GM18499 (cell line): ENCODE data around the gene PANK4.
"Not testable (repeated sequence)": the region's sequence is repeated elsewhere in the genome, so short reads cannot be mapped to it uniquely, and the experiment has no call there.

Source experiments
- ATAC-seq: cut with Tn5 transposase; IDR thresholded peaks from one replicate; pipeline ENCODE4 v1.9.1; 2021; ENCODE audit warnings: moderate number of reproducible peaks; ENCODE audit not compliant: insufficient read depth, unreplicated experiment

PANK4 gene

GRCh38 chr1:2469103-2469940 lies 57.1 kb downstream of the PANK4 start:
- ATAC-seq: no peak

DNA sequence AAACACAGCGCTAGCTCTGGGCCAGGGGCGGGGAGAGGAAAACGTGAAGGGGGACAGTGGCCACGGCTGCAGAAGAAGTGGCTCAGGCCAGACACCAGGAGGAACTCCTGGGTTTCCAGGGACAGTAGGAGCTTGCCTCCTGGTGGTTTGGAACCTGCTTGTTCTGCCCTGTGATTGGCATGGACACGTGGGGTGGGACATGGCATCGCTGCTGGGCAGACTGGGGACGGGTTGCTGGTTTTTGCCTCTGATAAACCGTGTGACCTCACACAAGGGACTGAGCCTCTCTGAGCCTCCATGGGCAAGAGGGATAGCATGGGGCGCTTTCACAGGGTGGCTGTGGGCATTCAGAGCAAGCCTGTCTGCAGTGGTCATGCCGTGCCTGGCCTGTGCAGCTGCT lies 57.9 kb downstream of the PANK4 start:
- ATAC-seq: no peak

DNA sequence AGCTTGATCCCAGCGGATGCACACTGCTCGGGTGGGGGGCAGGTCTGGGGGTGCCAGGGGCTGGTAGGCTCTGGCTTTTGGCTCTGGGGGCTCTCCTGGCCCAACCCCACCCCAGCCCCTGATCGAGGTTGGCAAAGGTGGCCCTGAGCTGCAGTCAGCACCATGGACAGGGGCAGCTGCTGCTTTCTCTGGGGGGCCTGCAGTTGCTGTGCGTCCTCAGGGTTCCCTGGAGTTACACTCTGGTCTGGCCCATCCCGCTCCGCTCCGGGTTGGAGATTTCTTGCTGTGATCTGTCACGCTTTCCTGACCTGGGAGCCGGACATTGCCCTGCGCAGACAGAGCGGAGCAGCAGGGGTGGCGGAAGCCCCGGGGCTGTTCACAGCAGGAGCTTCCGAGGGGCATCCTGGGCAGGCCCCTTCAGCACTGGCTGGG lies 58.3 kb downstream of the PANK4 start:
- no peak for ATAC-seq

DNA sequence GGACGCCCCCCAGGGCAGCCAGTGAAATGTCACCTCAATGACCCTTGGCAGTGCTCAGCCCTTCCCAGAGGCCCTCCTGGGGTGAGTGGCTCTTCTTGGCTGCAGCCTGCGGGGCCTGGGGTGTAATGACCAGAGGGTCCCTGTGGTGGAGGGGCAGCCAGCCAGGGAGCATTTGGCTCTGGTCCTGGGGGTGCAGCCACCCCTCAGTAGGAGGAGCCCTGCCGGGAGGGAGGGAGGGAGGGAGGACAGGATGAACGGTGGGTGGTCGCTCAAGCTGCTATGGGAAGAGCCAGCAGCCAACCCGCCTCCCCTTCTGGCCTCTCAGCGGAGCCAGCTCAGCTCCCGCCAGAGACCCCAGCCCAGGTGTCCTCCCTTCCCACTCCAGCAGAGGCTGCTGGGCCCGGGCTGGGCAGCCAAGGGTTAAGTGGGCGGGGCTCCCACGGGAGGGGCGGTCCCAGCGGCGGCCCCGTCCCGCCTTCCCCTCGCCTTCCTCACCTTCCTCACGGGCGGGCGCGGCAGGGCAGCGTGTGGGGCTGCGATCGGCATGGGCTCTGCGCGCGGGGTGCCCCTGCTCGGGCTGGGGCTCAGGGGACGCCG lies 59.3 kb downstream of the PANK4 start:
- no peak for ATAC-seq

DNA sequence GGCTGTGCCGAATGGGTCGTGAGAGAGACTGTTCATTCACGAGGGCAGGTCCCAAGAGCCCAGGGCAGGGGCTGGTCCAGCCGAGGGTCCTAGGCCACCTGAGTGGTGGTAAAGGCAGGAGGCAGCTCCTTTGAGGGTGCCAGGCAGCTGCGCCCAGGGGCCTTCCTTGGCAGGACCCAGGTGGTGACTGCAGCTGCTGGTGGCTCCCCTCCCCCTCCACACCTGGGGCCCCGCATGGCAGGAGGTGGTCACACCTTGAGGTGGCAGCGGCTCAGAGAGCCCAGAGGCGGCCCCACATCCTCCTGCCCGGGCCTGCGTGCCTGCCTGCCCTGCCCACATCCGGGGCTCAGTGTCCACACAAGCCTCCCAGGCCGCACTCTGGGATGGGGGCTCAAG lies 60.1 kb downstream of the PANK4 start:
- ATAC-seq: no peak

GRCh38 chr1:2465371-2466269 lies 60.8 kb downstream of the PANK4 start:
- ATAC-seq: no peak

- no peak for ATAC-seq
Observed at GRCh38 chr1:2463396-2463795, 63.0 kb downstream of the PANK4 start.

- ATAC-seq: no peak
Observed at GRCh38 chr1:2462819-2463218, 63.6 kb downstream of the PANK4 start.

DNA sequence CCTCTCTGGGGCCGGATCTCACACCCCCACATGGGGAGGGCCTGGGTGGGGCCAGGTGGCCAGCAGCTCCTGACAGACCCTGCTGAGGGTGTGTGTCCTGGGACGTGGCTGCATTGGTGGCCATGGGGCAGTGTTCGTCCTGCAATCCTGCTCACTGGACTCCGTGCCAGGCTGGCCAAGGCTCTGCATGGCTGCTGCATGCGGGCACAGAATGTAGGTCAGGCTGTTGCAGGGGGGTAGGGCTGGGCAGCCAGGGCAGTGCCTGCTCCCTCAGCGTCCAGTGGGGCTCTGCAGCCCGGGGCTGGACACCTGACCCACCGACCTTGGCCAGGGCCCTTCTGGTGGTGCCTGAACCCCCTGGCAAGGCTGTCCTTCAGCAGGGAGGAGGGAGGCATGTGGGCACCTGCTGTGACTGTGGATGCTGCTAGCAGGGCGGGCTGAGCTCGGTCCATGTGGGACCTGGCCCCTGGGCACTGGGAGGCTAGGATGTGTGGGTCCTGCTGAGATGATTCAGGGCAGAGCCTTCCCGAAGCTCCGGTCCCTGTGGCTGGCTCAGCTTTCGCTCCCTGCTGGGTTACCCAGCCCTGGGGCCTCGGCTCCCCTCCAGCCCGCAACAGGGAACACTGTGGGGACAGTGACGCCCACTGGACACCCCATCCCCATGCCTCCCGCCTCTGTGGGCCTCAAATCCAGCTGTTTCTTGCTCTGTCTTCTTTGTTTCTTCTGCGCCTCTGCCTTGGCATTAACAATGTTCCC lies 65.2 kb downstream of the PANK4 start:
- no peak for ATAC-seq

- no peak for ATAC-seq
Observed at GRCh38 chr1:2460203-2460602, 66.2 kb downstream of the PANK4 start.

- no peak for ATAC-seq
Observed at GRCh38 chr1:2459757-2460156, 66.6 kb downstream of the PANK4 start.

- not testable (repeated sequence) for ATAC-seq
Observed at GRCh38 chr1:2459102-2459753, 67.2 kb downstream of the PANK4 start.

- ATAC-seq: no peak
Observed at GRCh38 chr1:2458687-2459086, 67.7 kb downstream of the PANK4 start.
